WTC11 (cell line): ENCODE data around the gene CNPY4.

Experiments used
- CREB1 ChIP-seq: sonication (generic); formaldehyde crosslinking; IDR thresholded peaks from 2 replicates; pipeline ENCODE4 v1.8.0; 2023; ENCODE audit warnings: mild to moderate bottlenecking, missing genetic modification reagents
- MYBL2 ChIP-seq: sonication (generic); formaldehyde crosslinking; IDR thresholded peaks from 2 replicates; pipeline ENCODE4 v1.8.1; 2023; ENCODE audit warnings: mild to moderate bottlenecking, moderate library complexity, missing genetic modification reagents
- SP1 ChIP-seq: sonication (generic); formaldehyde crosslinking; conservative IDR thresholded peaks from 2 replicates; pipeline ENCODE4 v1.8.1; 2022; ENCODE audit warnings: missing genetic modification reagents
- TP53 ChIP-seq: sonication (generic); formaldehyde crosslinking; IDR thresholded peaks from 2 replicates; pipeline ENCODE4 v1.8.1; 2023; ENCODE audit warnings: mild to moderate bottlenecking, missing genetic modification reagents
- ZBTB21 ChIP-seq: sonication (generic); formaldehyde crosslinking; IDR thresholded peaks from 2 replicates; pipeline ENCODE4 v1.8.1; 2023; ENCODE audit warnings: mild to moderate bottlenecking, missing genetic modification reagents, borderline replicate concordance
- TF ChIP-seq, protein P1 (sequence below): fragments of 200-600 bp; IDR thresholded peaks from 2 replicates; pipeline ENCODE4 v1.8.0; 2022; ENCODE audit warnings: antibody characterized with exemption
- TF ChIP-seq, protein P2 (sequence below): sonication (generic); formaldehyde crosslinking; IDR thresholded peaks from 2 replicates; pipeline ENCODE4 v1.8.1; 2022; ENCODE audit warnings: low read depth, mild to moderate bottlenecking, moderate library complexity, missing genetic modification reagents, borderline replicate concordance

DNA sequence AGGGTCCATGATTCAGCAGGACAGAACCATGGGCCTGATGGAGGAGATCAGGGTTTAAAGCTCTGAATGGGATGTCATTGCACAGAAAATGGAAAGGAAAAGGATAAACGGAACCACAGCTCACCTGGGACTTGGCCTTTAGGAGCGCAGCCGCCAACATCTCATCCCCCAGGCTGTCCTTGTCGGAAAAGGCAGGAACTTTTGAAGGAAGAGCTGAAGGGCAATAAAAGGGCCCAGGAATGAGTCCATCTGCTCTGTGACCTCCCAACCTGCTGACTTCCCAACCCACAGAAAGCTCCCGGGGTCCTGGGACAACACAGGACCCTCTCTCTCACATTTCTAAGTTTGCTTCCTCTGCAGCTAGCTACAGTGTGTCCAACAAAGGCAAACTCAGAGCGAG, 44.0 kb upstream of the CNPY4 start:
- TF ChIP-seq, protein P1, sequence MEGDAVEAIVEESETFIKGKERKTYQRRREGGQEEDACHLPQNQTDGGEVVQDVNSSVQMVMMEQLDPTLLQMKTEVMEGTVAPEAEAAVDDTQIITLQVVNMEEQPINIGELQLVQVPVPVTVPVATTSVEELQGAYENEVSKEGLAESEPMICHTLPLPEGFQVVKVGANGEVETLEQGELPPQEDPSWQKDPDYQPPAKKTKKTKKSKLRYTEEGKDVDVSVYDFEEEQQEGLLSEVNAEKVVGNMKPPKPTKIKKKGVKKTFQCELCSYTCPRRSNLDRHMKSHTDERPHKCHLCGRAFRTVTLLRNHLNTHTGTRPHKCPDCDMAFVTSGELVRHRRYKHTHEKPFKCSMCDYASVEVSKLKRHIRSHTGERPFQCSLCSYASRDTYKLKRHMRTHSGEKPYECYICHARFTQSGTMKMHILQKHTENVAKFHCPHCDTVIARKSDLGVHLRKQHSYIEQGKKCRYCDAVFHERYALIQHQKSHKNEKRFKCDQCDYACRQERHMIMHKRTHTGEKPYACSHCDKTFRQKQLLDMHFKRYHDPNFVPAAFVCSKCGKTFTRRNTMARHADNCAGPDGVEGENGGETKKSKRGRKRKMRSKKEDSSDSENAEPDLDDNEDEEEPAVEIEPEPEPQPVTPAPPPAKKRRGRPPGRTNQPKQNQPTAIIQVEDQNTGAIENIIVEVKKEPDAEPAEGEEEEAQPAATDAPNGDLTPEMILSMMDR: no peak
- TF ChIP-seq ZBTB21 (CRISPR knock-in tag): no peak
- no peak for TF ChIP-seq TP53
- TF ChIP-seq SP1: no peak
- no peak for TF ChIP-seq CREB1
- no peak for TF ChIP-seq MYBL2 (CRISPR knock-in tag)
- TF ChIP-seq, protein P2, sequence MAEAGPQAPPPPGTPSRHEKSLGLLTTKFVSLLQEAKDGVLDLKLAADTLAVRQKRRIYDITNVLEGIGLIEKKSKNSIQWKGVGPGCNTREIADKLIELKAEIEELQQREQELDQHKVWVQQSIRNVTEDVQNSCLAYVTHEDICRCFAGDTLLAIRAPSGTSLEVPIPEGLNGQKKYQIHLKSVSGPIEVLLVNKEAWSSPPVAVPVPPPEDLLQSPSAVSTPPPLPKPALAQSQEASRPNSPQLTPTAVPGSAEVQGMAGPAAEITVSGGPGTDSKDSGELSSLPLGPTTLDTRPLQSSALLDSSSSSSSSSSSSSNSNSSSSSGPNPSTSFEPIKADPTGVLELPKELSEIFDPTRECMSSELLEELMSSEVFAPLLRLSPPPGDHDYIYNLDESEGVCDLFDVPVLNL: no peak
